DND-41 (cell line): ENCODE measurements around the gene ZNF333.

Experiments
- CTCF ChIP-seq: IDR thresholded peaks from 2 replicates; pipeline ENCODE4 v1.5.1; 2012; ENCODE audit warnings: borderline replicate concordance, low read length, moderate library complexity, mild to moderate bottlenecking; ENCODE audit not compliant: poor library complexity, severe bottlenecking; ENCODE audit errors: extremely low read depth
- EZH2 ChIP-seq: IDR thresholded peaks from 3 replicates; pipeline ENCODE4 v1.6.1; 2012; ENCODE audit warnings: borderline replicate concordance, low read depth, mild to moderate bottlenecking, moderate library complexity, low read length, inconsistent platforms; ENCODE audit not compliant: severe bottlenecking

DNA sequence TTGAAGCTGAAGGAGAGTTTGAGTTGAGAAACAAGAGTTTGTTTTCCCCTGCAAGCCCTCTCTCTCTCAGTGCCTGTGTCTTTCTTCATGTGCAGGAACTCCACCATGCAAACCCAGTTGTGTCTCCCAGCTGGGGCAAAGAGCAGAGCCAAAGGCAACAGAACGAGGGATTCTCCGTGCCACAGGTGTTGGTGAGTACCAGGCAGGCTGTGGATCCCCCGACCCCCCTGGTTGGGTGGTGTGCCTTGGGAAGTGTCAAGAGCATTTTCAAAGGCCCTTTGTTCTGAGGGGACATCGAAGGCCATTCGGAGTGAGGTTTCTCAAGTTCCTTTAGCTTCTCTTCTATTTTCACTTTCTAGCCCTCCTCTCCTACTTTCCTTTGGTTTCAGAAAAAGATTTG lies 5.6 kb downstream of the ZNF333 start:
- no peak for TF ChIP-seq CTCF
- no peak for TF ChIP-seq EZH2
